Transverse colon (tissue), 4 donors: ENCODE results near the gene GMDS. TPM values are rescaled to one million over a fixed set of nuclear protein-coding genes. Genes with fewer than 3 reads are reported as not detected.

Experiments used
- DNase-seq: peaks from one replicate; pipeline ENCODE4 v3.0.0-alpha.2; 2019
- H3K27ac ChIP-seq, 4 donors: fragments of 200-600 bp; sonication (generic); 2 replicates each; pipeline ENCODE4 v1.5.1; 2016 to 2018; ENCODE audit warnings: inconsistent platforms in 4 of 4
- H3K27me3 ChIP-seq: fragments of 200-600 bp; sonication (generic); 2 replicates; pipeline ENCODE4 v1.5.1; 2017; ENCODE audit warnings: inconsistent platforms
- H3K36me3 ChIP-seq, 4 donors: fragments of 200-600 bp; sonication (generic); 2 replicates each; pipeline ENCODE4 v1.5.1; 2017 to 2019; ENCODE audit warnings: inconsistent platforms in 4 of 4
- H3K4me1 ChIP-seq, 4 donors: fragments of 200-600 bp; sonication (generic); 2 replicates each; pipeline ENCODE4 v1.5.1; 2017 to 2020; ENCODE audit warnings: inconsistent platforms in 4 of 4
- H3K4me3 ChIP-seq, 4 donors: fragments of 200-600 bp; sonication (generic); 1 replicate in 1 of 4; 2 replicates in 3 of 4; pipeline versions ENCODE4 v1.5.1 to v1.6.1; 2017 to 2019; ENCODE audit warnings: inconsistent platforms in 4 of 4
- H3K9me3 ChIP-seq, 2 donors: fragments of 200-600 bp; sonication (generic); 2 replicates each; pipeline ENCODE4 v1.5.1; 2017 to 2019; ENCODE audit warnings: inconsistent platforms in 2 of 2
- EP300 ChIP-seq: sonication (generic); formaldehyde crosslinking; IDR thresholded peaks from one replicate; pipeline ENCODE4 v1.6.1; 2017; ENCODE audit warnings: antibody characterized with exemption, low read depth
- POLR2A ChIP-seq: fragments of 450-650 bp; IDR thresholded peaks from one replicate; pipeline ENCODE4 v1.6.1; 2016; ENCODE audit warnings: antibody characterized with exemption, mild to moderate bottlenecking, moderate library complexity
- POLR2AphosphoS5 ChIP-seq, 3 donors: sonication (generic); formaldehyde crosslinking; IDR thresholded peaks; one replicate each; pipeline ENCODE4 v1.6.1; 2016; ENCODE audit warnings: antibody characterized with exemption in 3 of 3
- WGBS, 2 donors: methylation state at CpG; one replicate each; pipeline ENCODE4 v1.1.5; 2018; ENCODE audit warnings: low coverage in 1 of 2; 5-methylcytosine and 5-hydroxymethylcytosine counted together
- in situ Hi-C, 4 donors: fragments of 200-750 bp; cut with MboI; loops; one replicate each; pipeline versions ENCODE4 v1.15.0 to v1.15.1; 2017; ENCODE audit warnings: low sequenced_read_pairs in 3 of 4, low pct_ligation_motif_present in 1 of 4, low pct_unique_long_range_greater_than_20kb in 1 of 4
- intact Hi-C: fragments of 100-400 bp; cut with DNase I; formaldehyde crosslinking; loops from one replicate; pipeline ENCODE4 v1.15.1; 2023; ENCODE audit warnings: low total_unique reads
- total RNA-seq, 4 donors: library from RNA; depleted of rRNA; stranded (reverse); fragments of >200 nt; gene quantifications; one replicate each; pipeline ENCODE4 v1.1.0, GENCODE V29; 2016
- TF ChIP-seq, protein P1 (sequence below), 5 experiments: fragments of 200-600 bp in 3 of 5; fragments of 450-650 bp in 2 of 5; sonication (generic) in 3 of 5; IDR thresholded peaks; 1 replicate in 2 of 5; 2 replicates in 3 of 5; pipeline ENCODE4 v1.5.1; 2016 to 2017; ENCODE audit warnings: antibody characterized with exemption in 5 of 5, inconsistent platforms in 3 of 5, mild to moderate bottlenecking in 2 of 5, moderate library complexity in 1 of 5

GMDS gene
- total RNA-seq, 4 donors from 2014 or later: 66.2 to 546 (median 102) TPM

- Histone ChIP-seq H3K27me3 (no peaks in the 10 kb centered on the region), H3K9me3 (no peaks in the 10 kb centered on the region), H3K4me1 (peaks cover 0 to under 1% (median 0%) of the 10 kb centered on the region in 4 donors), H3K36me3 (no peaks in the 10 kb centered on the region), H3K27ac (no peak overlapping the region), H3K4me3 (no peak overlapping the region)
- intact Hi-C loops: no loop called here
- DNase-seq: no peak
- TF ChIP-seq EP300 (no peak), POLR2AphosphoS5 (IDR thresholded peaks at IDR 0.05) (no peak), POLR2A (no peak)
- TF ChIP-seq, protein P1, sequence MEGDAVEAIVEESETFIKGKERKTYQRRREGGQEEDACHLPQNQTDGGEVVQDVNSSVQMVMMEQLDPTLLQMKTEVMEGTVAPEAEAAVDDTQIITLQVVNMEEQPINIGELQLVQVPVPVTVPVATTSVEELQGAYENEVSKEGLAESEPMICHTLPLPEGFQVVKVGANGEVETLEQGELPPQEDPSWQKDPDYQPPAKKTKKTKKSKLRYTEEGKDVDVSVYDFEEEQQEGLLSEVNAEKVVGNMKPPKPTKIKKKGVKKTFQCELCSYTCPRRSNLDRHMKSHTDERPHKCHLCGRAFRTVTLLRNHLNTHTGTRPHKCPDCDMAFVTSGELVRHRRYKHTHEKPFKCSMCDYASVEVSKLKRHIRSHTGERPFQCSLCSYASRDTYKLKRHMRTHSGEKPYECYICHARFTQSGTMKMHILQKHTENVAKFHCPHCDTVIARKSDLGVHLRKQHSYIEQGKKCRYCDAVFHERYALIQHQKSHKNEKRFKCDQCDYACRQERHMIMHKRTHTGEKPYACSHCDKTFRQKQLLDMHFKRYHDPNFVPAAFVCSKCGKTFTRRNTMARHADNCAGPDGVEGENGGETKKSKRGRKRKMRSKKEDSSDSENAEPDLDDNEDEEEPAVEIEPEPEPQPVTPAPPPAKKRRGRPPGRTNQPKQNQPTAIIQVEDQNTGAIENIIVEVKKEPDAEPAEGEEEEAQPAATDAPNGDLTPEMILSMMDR (IDR thresholded peaks at IDR 0.05): no peak
- WGBS, 2 donors: 50 to 95% methylated on average over 1 to 6 of the region's 6 CpGs
- in situ Hi-C loops: loop anchor here in 2 of 4 donors (25.0 kb wide), 2 partner anchors 1057 to 1157 kb away; no protein-coding TSS in a partner anchor
These were observed 665.3 kb downstream of the GMDS start for GRCh38 chr6:1580109-1580508.

DNA sequence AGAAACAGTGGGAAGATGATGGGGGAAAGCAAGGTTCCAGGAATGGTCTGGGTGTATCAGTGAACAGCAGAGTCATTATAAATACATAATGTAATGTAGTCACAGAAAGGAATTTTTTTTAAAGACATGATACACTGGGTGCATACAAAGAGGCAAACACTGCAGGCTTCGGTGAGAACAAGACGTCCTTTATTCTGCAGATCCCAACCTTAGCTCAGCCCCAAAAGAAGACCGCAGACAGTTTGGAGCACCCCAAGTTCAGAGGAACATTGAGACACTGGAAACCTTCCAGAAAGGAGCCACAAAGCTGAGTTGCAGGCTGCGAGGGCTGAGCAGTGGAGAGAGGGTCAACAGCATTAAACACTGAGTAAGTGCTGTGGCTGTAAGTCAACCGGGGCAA lies 666.3 kb downstream of the GMDS start:
- Histone ChIP-seq H3K4me3 (no peak overlapping the region), H3K27me3 (no peaks in the 10 kb centered on the region), H3K9me3 (no peaks in the 10 kb centered on the region), H3K27ac (no peak overlapping the region), H3K36me3 (no peaks in the 10 kb centered on the region), H3K4me1 (peaks cover 0 to 5% (median 0%) of the 10 kb centered on the region in 4 donors)
- WGBS, 2 donors: 84% methylated on average over 5 of the region's 5 CpGs; no CpG with 5 or more reads in 1 of the 2 donors
- in situ Hi-C loops (loop anchor here in 2 of 4 donors (25.0 kb wide), 2 partner anchors 1058 to 1158 kb away; no protein-coding TSS in a partner anchor), intact Hi-C loops (no loop called here)
- TF ChIP-seq EP300 (no peak), POLR2A (no peak), POLR2AphosphoS5 (IDR thresholded peaks at IDR 0.05) (no peak)
- TF ChIP-seq, protein P1 (IDR thresholded peaks at IDR 0.05): no peak
- no peak for DNase-seq

- Histone ChIP-seq H3K36me3 (no peaks in the 10 kb centered on the region), H3K4me1 (peaks cover 0 to 5% (median 0%) of the 10 kb centered on the region in 4 donors), H3K4me3 (no peak overlapping the region), H3K27ac (no peak overlapping the region), H3K9me3 (no peaks in the 10 kb centered on the region), H3K27me3 (no peaks in the 10 kb centered on the region)
- no peak for DNase-seq
- TF ChIP-seq POLR2AphosphoS5 (IDR thresholded peaks at IDR 0.05): no peak
- in situ Hi-C loops: loop anchor here in 2 of 4 donors (25.0 kb wide), 2 partner anchors 1059 to 1159 kb away; no protein-coding TSS in a partner anchor
- intact Hi-C loops: no loop called here
- 90 to 92% methylated on average over 17 to 19 of the region's 19 CpGs for WGBS, 2 donors
These were observed 667.3 kb downstream of the GMDS start for GRCh38 chr6:1577896-1578745.

GRCh38 chr6:1577146-1577680 lies 668.2 kb downstream of the GMDS start:
- H3K36me3 ChIP-seq: no peaks in the 10 kb centered on the region
- H3K27ac ChIP-seq: no peak overlapping the region
- in situ Hi-C loops: loop anchor here in 2 of 4 donors (25.0 kb wide), 2 partner anchors 1060 to 1160 kb away; no protein-coding TSS in a partner anchor
- intact Hi-C loops: no loop called here
- H3K9me3 ChIP-seq: no peaks in the 10 kb centered on the region
- H3K4me3 ChIP-seq: no peak overlapping the region
- no peaks in the 10 kb centered on the region for H3K27me3 ChIP-seq
- H3K4me1 ChIP-seq: peaks cover 0 to 5% (median 0%) of the 10 kb centered on the region in 4 donors
- TF ChIP-seq POLR2AphosphoS5 (IDR thresholded peaks at IDR 0.05) (no peak), EP300 (no peak), POLR2A (no peak)
- TF ChIP-seq, protein P1 (IDR thresholded peaks at IDR 0.05): no peak
- 90% methylated on average over 11 of the region's 11 CpGs; no CpG with 5 or more reads in 1 of the 2 donors for WGBS, 2 donors
- no peak for DNase-seq
